SU-DHL-6 (cell line): ENCODE results near the gene OSBPL10.

Source experiments
- H2AFZ ChIP-seq: fragments of 200-600 bp; sonication (generic); 2 replicates; pipeline ENCODE4 v1.6.1; 2014; ENCODE audit warnings: low read depth, mild to moderate bottlenecking, moderate library complexity, mixed read lengths, antibody characterized with exemption, low read length; ENCODE audit not compliant: severe bottlenecking
- H3F3A ChIP-seq: fragments of 200-600 bp; shearing (Covaris generic); 2 replicates; pipeline ENCODE4 v1.6.0; 2016; ENCODE audit warnings: antibody characterized with exemption, mild to moderate bottlenecking; ENCODE audit not compliant: insufficient read depth
- H3K27ac ChIP-seq: fragments of 200-600 bp; sonication (generic); 2 replicates; pipeline ENCODE4 v1.5.1; 2016; ENCODE audit warnings: low read depth, mild to moderate bottlenecking, low read length, moderate library complexity, mixed read lengths
- H3K27me3 ChIP-seq: fragments of 200-600 bp; sonication (generic), shearing (Covaris generic); 2 replicates; pipeline ENCODE4 v1.6.0; 2014; ENCODE audit warnings: mild to moderate bottlenecking, low read length
- H3K36me3 ChIP-seq: fragments of 200-600 bp; sonication (generic); 2 replicates; pipeline ENCODE4 v1.6.1; 2014; ENCODE audit warnings: mild to moderate bottlenecking, low read length, mixed read lengths
- H3K4me2 ChIP-seq: fragments of 300-600, 200-600 bp; shearing (Covaris generic), sonication (generic); 2 replicates; pipeline ENCODE4 v1.6.0; 2014; ENCODE audit warnings: low read length, low read depth, mild to moderate bottlenecking; ENCODE audit not compliant: poor library complexity, severe bottlenecking
- H3K4me3 ChIP-seq: fragments of 200-600 bp; sonication (generic); 2 replicates; pipeline ENCODE4 v1.5.1; 2014; ENCODE audit warnings: antibody characterized with exemption, low read length, mild to moderate bottlenecking, mixed read lengths; ENCODE audit not compliant: insufficient read depth, poor library complexity, severe bottlenecking
- H3K79me2 ChIP-seq: fragments of 200-600 bp; sonication (generic); 2 replicates; pipeline ENCODE4 v1.6.1; 2014; ENCODE audit warnings: mild to moderate bottlenecking, low read length, moderate library complexity; ENCODE audit not compliant: insufficient read depth
- H3K9ac ChIP-seq: fragments of 200-600 bp; sonication (generic); 2 replicates; pipeline ENCODE4 v1.7.0; 2014; ENCODE audit warnings: mild to moderate bottlenecking, low read length
- H3K9me2 ChIP-seq: fragments of 200-600 bp; sonication (generic); replicated peaks from 2 replicates; pipeline ENCODE4 v1.6.1; 2014; ENCODE audit warnings: low read length; ENCODE audit not compliant: insufficient read depth
- H3K9me3 ChIP-seq: fragments of 200-600 bp; sonication (generic); 2 replicates; pipeline ENCODE4 v1.6.1; 2014; ENCODE audit warnings: low read length, mixed read lengths; ENCODE audit not compliant: insufficient read depth
- H4K20me1 ChIP-seq: fragments of 200-600 bp; sonication (generic); 2 replicates; pipeline ENCODE4 v1.6.1; 2014; ENCODE audit warnings: low read depth, mild to moderate bottlenecking, antibody characterized with exemption, low read length, moderate library complexity, mixed read lengths
- EZH2phosphoT487 ChIP-seq: fragments of 200-600 bp; sonication (generic), shearing (Covaris generic); conservative IDR thresholded peaks from 2 replicates; pipeline ENCODE4 v1.6.1; 2018; ENCODE audit warnings: mild to moderate bottlenecking, antibody characterized with exemption, low read length, moderate library complexity, mixed read lengths
- TF ChIP-seq, protein P1 (sequence below): fragments of 200-600 bp; sonication (generic); IDR thresholded peaks from one replicate; pipeline ENCODE4 v1.5.1; 2017; ENCODE audit warnings: antibody characterized with exemption, mild to moderate bottlenecking, low read length, moderate library complexity; ENCODE audit not compliant: insufficient read depth, poor library complexity, severe bottlenecking

OSBPL10 gene

GRCh38 chr3:31707286-31707685 is 273.8 kb downstream of the OSBPL10 start:
- Histone ChIP-seq H2AFZ (no peak overlapping the region), H3K27ac (no peak overlapping the region), H3F3A (no peaks in the 10 kb centered on the region), H3K27me3 (no peaks in the 10 kb centered on the region), H3K9me2 (no peaks in the 10 kb centered on the region), H3K4me2 (no peak overlapping the region), H4K20me1 (no peaks in the 10 kb centered on the region), H3K9me3 (no peaks in the 10 kb centered on the region), H3K9ac (no peak overlapping the region), H3K4me3 (no peak overlapping the region), H3K36me3 (peaks cover under 1% of the 10 kb centered on the region; the same call in 1 of the 2 replicates), H3K79me2 (peaks cover 37% of the 10 kb centered on the region)
- TF ChIP-seq, protein P1, sequence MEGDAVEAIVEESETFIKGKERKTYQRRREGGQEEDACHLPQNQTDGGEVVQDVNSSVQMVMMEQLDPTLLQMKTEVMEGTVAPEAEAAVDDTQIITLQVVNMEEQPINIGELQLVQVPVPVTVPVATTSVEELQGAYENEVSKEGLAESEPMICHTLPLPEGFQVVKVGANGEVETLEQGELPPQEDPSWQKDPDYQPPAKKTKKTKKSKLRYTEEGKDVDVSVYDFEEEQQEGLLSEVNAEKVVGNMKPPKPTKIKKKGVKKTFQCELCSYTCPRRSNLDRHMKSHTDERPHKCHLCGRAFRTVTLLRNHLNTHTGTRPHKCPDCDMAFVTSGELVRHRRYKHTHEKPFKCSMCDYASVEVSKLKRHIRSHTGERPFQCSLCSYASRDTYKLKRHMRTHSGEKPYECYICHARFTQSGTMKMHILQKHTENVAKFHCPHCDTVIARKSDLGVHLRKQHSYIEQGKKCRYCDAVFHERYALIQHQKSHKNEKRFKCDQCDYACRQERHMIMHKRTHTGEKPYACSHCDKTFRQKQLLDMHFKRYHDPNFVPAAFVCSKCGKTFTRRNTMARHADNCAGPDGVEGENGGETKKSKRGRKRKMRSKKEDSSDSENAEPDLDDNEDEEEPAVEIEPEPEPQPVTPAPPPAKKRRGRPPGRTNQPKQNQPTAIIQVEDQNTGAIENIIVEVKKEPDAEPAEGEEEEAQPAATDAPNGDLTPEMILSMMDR = no peak
- no peak for TF ChIP-seq EZH2phosphoT487

- peaks cover 31% of the 10 kb centered on the region for H3K79me2 ChIP-seq
- no peaks in the 10 kb centered on the region for H3F3A ChIP-seq
- no peak overlapping the region for H3K4me3 ChIP-seq
- no peaks in the 10 kb centered on the region for H3K9me3 ChIP-seq
- no peak overlapping the region for H2AFZ ChIP-seq
- no peak for TF ChIP-seq EZH2phosphoT487
- TF ChIP-seq, protein P1 = no peak
- H3K9ac ChIP-seq = no peak overlapping the region
- H3K27ac ChIP-seq = no peak overlapping the region
- H4K20me1 ChIP-seq = no peaks in the 10 kb centered on the region
- H3K36me3 ChIP-seq = peaks cover 5% of the 10 kb centered on the region; the same call in 1 of the 2 replicates
- no peaks in the 10 kb centered on the region for H3K27me3 ChIP-seq
- no peak overlapping the region for H3K4me2 ChIP-seq
- no peaks in the 10 kb centered on the region for H3K9me2 ChIP-seq
Observed at GRCh38 chr3:31705736-31706135, 275.3 kb downstream of the OSBPL10 start.

DNA sequence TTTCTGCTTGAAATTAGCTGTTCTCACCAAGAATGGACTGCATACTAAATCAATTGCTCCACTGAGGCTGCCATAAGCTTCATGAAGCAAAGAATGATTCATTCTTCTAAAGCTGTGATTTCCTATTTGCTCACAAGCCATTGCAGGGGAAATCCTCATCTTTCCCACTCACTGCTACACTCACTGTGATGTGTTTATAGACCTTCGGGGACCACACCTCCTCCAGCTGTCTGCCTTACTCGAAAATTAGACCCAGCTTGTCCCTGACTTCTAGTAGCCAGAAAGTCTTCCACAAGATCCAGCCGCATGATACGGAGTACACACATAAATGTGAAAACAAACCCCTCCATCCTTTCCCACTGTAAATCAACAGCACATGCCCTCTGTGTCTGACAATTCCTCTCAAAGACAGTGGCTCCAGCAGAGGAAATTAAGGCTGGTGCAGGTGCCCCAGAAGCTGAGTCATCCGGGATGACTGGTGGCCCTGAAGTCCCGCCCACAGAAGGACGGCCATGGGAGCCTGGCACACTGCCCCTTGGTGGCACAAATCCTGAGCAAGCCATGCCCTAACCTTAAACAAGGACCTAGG is 276.4 kb downstream of the OSBPL10 start:
- H3K36me3 ChIP-seq = peaks cover 16% of the 10 kb centered on the region; the same call in 1 of the 2 replicates
- no peak overlapping the region for H3K4me3 ChIP-seq
- no peak overlapping the region for H3K9ac ChIP-seq
- no peaks in the 10 kb centered on the region for H4K20me1 ChIP-seq
- no peak overlapping the region for H3K27ac ChIP-seq
- H3K9me3 ChIP-seq = no peaks in the 10 kb centered on the region
- H3K9me2 ChIP-seq = no peaks in the 10 kb centered on the region
- no peaks in the 10 kb centered on the region for H3K27me3 ChIP-seq
- no peak for TF ChIP-seq EZH2phosphoT487
- TF ChIP-seq, protein P1 = no peak
- no peaks in the 10 kb centered on the region for H3F3A ChIP-seq
- no peak overlapping the region for H2AFZ ChIP-seq
- no peak overlapping the region for H3K4me2 ChIP-seq
- H3K79me2 ChIP-seq = peaks cover 31% of the 10 kb centered on the region
